Ovary (tissue), 9 donors: ENCODE results near the gene CCDC12. TPM values are rescaled to one million over a fixed set of nuclear protein-coding genes. Genes with fewer than 3 reads are reported as not detected.
A peak's percentile ranks its signal among the peaks of the same experiment; 100 is the strongest.

Source experiments
- DNase-seq, 5 donors: peaks; one replicate each; pipeline ENCODE4 v3.0.0-alpha.2; 2019 to 2020
- H3K27ac ChIP-seq, 2 donors: fragments of 200-600 bp; one replicate each; pipeline versions ENCODE4 v1.5.1 to v1.8.0; 2019 to 2022
- H3K27me3 ChIP-seq: fragments of 200-600 bp; one replicate; pipeline ENCODE4 v1.8.0; 2022
- H3K36me3 ChIP-seq: fragments of 200-600 bp; sonication (generic); one replicate; pipeline ENCODE4 v1.5.1; 2019
- H3K4me1 ChIP-seq: one replicate; pipeline ENCODE4 v1.8.1; 2013; ENCODE audit warnings: mild to moderate bottlenecking, moderate library complexity; ENCODE audit not compliant: insufficient read depth
- H3K4me3 ChIP-seq: fragments of 200-600 bp; sonication (generic); one replicate; pipeline ENCODE4 v1.5.1; 2017
- H3K9me3 ChIP-seq, 2 donors: fragments of 200-600 bp in 1 of 2; sonication (generic) in 1 of 2; one replicate each; pipeline versions ENCODE4 v1.5.1 to v1.8.1; 2013 to 2019; ENCODE audit warnings: mild to moderate bottlenecking in 1 of 2, moderate library complexity in 1 of 2
- CTCF ChIP-seq, 3 donors: fragments of 450-650 bp in 2 of 3; fragments of 200-600 bp in 1 of 3; IDR thresholded peaks; one replicate each; pipeline versions ENCODE4 v1.5.1 to v1.8.0; 2016 to 2022; ENCODE audit warnings: antibody characterized with exemption in 3 of 3, mild to moderate bottlenecking in 1 of 3
- EP300 ChIP-seq: sonication (generic); formaldehyde crosslinking; IDR thresholded peaks from one replicate; pipeline ENCODE4 v1.6.1; 2017; ENCODE audit warnings: antibody characterized with exemption
- POLR2A ChIP-seq: fragments of 450-650 bp; IDR thresholded peaks from one replicate; pipeline ENCODE4 v1.6.1; 2017; ENCODE audit warnings: antibody characterized with exemption, mild to moderate bottlenecking, moderate library complexity
- WGBS, 3 donors: extraction: QIAGEN DNeasy Blood & Tissue Kit in 1 of 3; methylation state at CpG; one replicate each; pipeline versions ENCODE4 v1.1.5 to v1.1.7; 2013 to 2017; 5-methylcytosine and 5-hydroxymethylcytosine counted together
- intact Hi-C, 4 donors: fragments of 100-400 bp; cut with DNase I; formaldehyde crosslinking; loops; one replicate each; pipeline versions ENCODE4 v1.11.0 to v1.15.1; 2022 to 2023
- polyA plus RNA-seq, 2 donors: library from polyadenylated mRNA; stranded (reverse); fragments of 200-250 nt in 1 of 2; fragments of 350-450 nt in 1 of 2; fragmentation: Illumina TruSeq in 1 of 2; extraction: RNeasy Lipid Tissue Mini Kit (QIAGEN cat#74804) in 1 of 2; gene quantifications; one replicate each; pipeline ENCODE4 v1.2.3, GENCODE V29; 2013 to 2014
- total RNA-seq, 7 donors: library from RNA; depleted of rRNA in 2 of 7; stranded (reverse); fragments of >200 nt in 2 of 7; fragmentation: NEBNext Ultra II Directional in 3 of 7; extraction: Animal tissue kit (Norgen Biotek cat#: 25700) in 3 of 7; gene quantifications; one replicate each; pipeline versions ENCODE4 v1.1.0 to v1.2.4, GENCODE V29; 2016 to 2023
- donor health status: DM: no; HTN: no; CAD: no; lungs with moderate emphysema.
- donor health status: DM: no; HTN: no; CAD: no.
- donor health status: Bipolar disorder and iron deficiency.
- donor health status: DM: yes; HTN: yes; CAD: no.
- donor health status: DM: no; HTN: no; CAD: no.
- donor health status: DM: yes; HTN: yes; CAD: no.

The CCDC12 gene
- total and polyA plus RNA-seq, 9 donors, result 32.2 to 66.7 (median 42.3) TPM

- Histone ChIP-seq H3K4me1 (no peaks in the 10 kb centered on the region), H3K36me3 (no peaks in the 10 kb centered on the region), H3K9me3 (no peaks in the 10 kb centered on the region), H3K4me3 (no peak overlapping the region), H3K27ac (no peak overlapping the region), H3K27me3 (no peaks in the 10 kb centered on the region)
- DNase-seq, result peak in 4 of 5 donors; percentile 58 to 70 (median 60)
- WGBS, 3 donors, result 67 to 75% (median 70%) methylated on average over 27 of the region's 27 CpGs
- peak in 2 of 3 donors; percentile 25 to 58 for TF ChIP-seq CTCF (IDR thresholded peaks at IDR 0.05)
- TF ChIP-seq POLR2A, result no peak
- intact Hi-C loops, result loop anchor here in 1 of 4 donors (5.0 kb wide), 1 partner anchor 76 kb away; no protein-coding TSS in a partner anchor
Measured at GRCh38 chr3:46998121-46998851, 21.7 kb upstream of the CCDC12 start.

- intact Hi-C loops, result loop anchor here in 1 of 4 donors (5.0 kb wide), 1 partner anchor 75 kb away; no protein-coding TSS in a partner anchor
- Histone ChIP-seq H3K4me1 (no peaks in the 10 kb centered on the region), H3K27me3 (no peaks in the 10 kb centered on the region), H3K36me3 (no peaks in the 10 kb centered on the region), H3K27ac (no peak overlapping the region), H3K4me3 (no peak overlapping the region), H3K9me3 (no peaks in the 10 kb centered on the region)
- no peak for TF ChIP-seq CTCF (IDR thresholded peaks at IDR 0.05)
- TF ChIP-seq POLR2A, result no peak
- no peak for TF ChIP-seq EP300
- WGBS, 3 donors, result 84 to 86% (median 86%) methylated on average over 13 of the region's 13 CpGs
- DNase-seq, result peak in 1 of 5 donors; percentile 32
Measured at GRCh38 chr3:46997453-46998091, 21.0 kb upstream of the CCDC12 start.

DNA sequence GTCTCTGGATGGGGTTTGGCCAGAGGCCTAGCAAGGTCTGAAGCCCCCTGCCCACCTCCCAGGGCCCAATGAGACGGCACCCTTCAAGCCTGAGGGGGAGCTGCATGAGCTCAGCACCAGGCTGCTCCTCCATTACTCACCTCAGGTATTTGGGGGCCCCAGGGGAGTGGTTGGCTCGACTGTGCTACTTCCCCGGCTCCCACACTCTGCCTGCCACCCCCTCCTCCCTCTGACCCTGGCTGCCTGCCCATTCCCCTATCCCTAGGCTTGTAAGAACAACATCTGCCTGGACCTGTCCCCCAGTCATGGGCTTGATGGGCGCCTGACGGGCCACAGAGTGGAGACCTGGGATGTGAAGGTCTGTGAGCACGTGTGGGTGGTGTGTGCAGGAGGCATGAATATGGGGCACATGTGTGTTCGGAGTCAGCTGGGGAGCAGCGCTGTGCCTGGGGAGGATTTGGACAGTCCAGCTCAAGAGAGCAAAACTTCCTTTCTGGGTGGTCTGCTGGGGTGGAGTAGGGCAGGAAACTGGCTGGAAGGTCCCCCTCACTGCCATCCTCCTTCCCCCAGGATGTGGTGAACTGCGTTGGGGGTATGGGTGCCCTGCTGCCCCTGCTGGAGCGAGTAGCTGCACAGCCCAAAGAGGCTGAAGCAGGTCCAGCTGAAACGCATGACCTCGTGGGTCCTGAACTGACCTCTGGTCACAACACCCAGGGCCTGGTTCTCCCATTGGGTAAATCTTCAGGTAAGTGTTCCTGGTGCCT lies 20.3 kb upstream of the CCDC12 start:
- Histone ChIP-seq H3K27me3 (no peaks in the 10 kb centered on the region), H3K9me3 (no peaks in the 10 kb centered on the region), H3K4me3 (no peak overlapping the region), H3K27ac (no peak overlapping the region), H3K4me1 (no peaks in the 10 kb centered on the region), H3K36me3 (no peaks in the 10 kb centered on the region)
- DNase-seq, result peak in 1 of 5 donors; percentile 41
- intact Hi-C loops, result loop anchor here in 1 of 4 donors (5.0 kb wide), 1 partner anchor 75 kb away; no protein-coding TSS in a partner anchor
- 66 to 68% (median 67%) methylated on average over 12 of the region's 12 CpGs for WGBS, 3 donors
- no peak for TF ChIP-seq EP300
- TF ChIP-seq CTCF (IDR thresholded peaks at IDR 0.05), result no peak
- TF ChIP-seq POLR2A, result no peak

GRCh38 chr3:46995901-46996562 lies 19.5 kb upstream of the CCDC12 start:
- Histone ChIP-seq H3K27ac (no peak overlapping the region), H3K4me3 (no peak overlapping the region), H3K36me3 (no peaks in the 10 kb centered on the region), H3K9me3 (no peaks in the 10 kb centered on the region), H3K4me1 (no peaks in the 10 kb centered on the region), H3K27me3 (no peaks in the 10 kb centered on the region)
- WGBS, 3 donors, result 87 to 90% (median 88%) methylated on average over 22 of the region's 22 CpGs
- intact Hi-C loops, result loop anchor here in 1 of 4 donors (5.0 kb wide), 1 partner anchor 74 kb away; no protein-coding TSS in a partner anchor
- TF ChIP-seq CTCF (IDR thresholded peaks at IDR 0.05), result no peak
- TF ChIP-seq EP300, result no peak
- no peak for TF ChIP-seq POLR2A
- peak in 1 of 5 donors; percentile 31 for DNase-seq
